ENCODE results near the gene RC3H1.

DNA sequence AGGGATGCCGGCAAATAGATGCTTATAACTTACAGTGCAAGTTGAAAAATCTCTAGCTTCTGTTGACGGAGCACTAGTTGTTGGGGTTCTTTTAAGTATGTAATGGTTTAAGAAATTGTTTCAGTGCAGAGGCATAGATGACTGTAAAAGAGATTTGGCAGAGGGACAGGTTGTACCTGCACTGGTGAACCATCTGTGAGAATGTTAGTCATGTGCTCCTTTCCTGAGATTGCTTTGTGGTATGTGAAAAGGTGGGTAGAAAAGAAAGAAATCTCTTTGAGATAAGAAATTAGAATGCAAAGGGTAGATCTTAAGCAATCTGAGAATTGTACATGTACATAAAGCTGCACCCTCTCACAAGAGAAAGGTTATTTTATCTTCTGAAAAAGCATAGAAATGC, 134.5 kb downstream of the RC3H1 start:
- TF ChIP-seq RAD21 (IDR thresholded peaks at IDR 0.05; ENCODE audit: low read depth), result no peak
- no peak for TF ChIP-seq EGR1 (IDR thresholded peaks at IDR 0.05)
- TF ChIP-seq YY1 (IDR thresholded peaks at IDR 0.05; ENCODE audit: low read depth), result no peak
- no peak for TF ChIP-seq USF1 (IDR thresholded peaks at IDR 0.05)
- TF ChIP-seq, protein P1, sequence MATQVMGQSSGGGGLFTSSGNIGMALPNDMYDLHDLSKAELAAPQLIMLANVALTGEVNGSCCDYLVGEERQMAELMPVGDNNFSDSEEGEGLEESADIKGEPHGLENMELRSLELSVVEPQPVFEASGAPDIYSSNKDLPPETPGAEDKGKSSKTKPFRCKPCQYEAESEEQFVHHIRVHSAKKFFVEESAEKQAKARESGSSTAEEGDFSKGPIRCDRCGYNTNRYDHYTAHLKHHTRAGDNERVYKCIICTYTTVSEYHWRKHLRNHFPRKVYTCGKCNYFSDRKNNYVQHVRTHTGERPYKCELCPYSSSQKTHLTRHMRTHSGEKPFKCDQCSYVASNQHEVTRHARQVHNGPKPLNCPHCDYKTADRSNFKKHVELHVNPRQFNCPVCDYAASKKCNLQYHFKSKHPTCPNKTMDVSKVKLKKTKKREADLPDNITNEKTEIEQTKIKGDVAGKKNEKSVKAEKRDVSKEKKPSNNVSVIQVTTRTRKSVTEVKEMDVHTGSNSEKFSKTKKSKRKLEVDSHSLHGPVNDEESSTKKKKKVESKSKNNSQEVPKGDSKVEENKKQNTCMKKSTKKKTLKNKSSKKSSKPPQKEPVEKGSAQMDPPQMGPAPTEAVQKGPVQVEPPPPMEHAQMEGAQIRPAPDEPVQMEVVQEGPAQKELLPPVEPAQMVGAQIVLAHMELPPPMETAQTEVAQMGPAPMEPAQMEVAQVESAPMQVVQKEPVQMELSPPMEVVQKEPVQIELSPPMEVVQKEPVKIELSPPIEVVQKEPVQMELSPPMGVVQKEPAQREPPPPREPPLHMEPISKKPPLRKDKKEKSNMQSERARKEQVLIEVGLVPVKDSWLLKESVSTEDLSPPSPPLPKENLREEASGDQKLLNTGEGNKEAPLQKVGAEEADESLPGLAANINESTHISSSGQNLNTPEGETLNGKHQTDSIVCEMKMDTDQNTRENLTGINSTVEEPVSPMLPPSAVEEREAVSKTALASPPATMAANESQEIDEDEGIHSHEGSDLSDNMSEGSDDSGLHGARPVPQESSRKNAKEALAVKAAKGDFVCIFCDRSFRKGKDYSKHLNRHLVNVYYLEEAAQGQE (IDR thresholded peaks at IDR 0.05; ENCODE audit: low read depth), result no peak
- no peak for TF ChIP-seq ZBTB7A (IDR thresholded peaks at IDR 0.05; ENCODE audit: low read depth)
- no peak for TF ChIP-seq EP300 (IDR thresholded peaks at IDR 0.05; ENCODE audit: borderline replicate concordance)
- TF ChIP-seq TEAD4 (IDR thresholded peaks at IDR 0.05), result no peak
- no peak for TF ChIP-seq TAF1 (IDR thresholded peaks at IDR 0.05; ENCODE audit: low read depth)
